HEK293 (cell line): ENCODE measurements around the gene PRIMPOL.

Experiments used
- PRDM10 ChIP-seq: fragments of 450-650 bp; formaldehyde crosslinking; IDR thresholded peaks from 2 replicates; pipeline ENCODE4 v1.5.1; 2016; ENCODE audit warnings: missing biosample characterization, missing genetic modification characterization
- SETDB1 ChIP-seq: IDR thresholded peaks from one replicate; pipeline ENCODE4 v1.6.1; 2017; ENCODE audit warnings: mild to moderate bottlenecking, low read length, moderate library complexity, mixed read lengths; ENCODE audit not compliant: insufficient read length
- SP7 ChIP-seq: fragments of 450-650 bp; formaldehyde crosslinking; IDR thresholded peaks from 2 replicates; pipeline ENCODE4 v1.5.1; 2016; ENCODE audit warnings: missing biosample characterization, missing genetic modification characterization
- ZBTB21 ChIP-seq: fragments of 450-650 bp; formaldehyde crosslinking; IDR thresholded peaks from 2 replicates; pipeline ENCODE4 v1.5.1; 2017; ENCODE audit warnings: missing biosample characterization, missing genetic modification characterization
- ZBTB7A ChIP-seq: fragments of 450-650 bp; formaldehyde crosslinking; IDR thresholded peaks from 2 replicates; pipeline ENCODE4 v1.5.1; 2016; ENCODE audit warnings: low read depth, missing biosample characterization, missing genetic modification characterization
- ZBTB8A ChIP-seq: fragments of 450-650 bp; formaldehyde crosslinking; IDR thresholded peaks from 2 replicates; pipeline ENCODE4 v1.5.1; 2016; ENCODE audit warnings: missing biosample characterization, missing genetic modification characterization
- ZNF114 ChIP-seq: fragments of 450-650 bp; formaldehyde crosslinking; IDR thresholded peaks from 2 replicates; pipeline ENCODE4 v1.5.0; 2017; ENCODE audit warnings: missing biosample characterization, missing genetic modification characterization
- ZNF121 ChIP-seq: fragments of 450-650 bp; formaldehyde crosslinking; IDR thresholded peaks from 2 replicates; pipeline ENCODE4 v1.5.1; 2016; ENCODE audit warnings: missing biosample characterization, missing genetic modification characterization
- ZNF133 ChIP-seq: fragments of 450-650 bp; formaldehyde crosslinking; IDR thresholded peaks from 2 replicates; pipeline ENCODE4 v1.5.1; 2016; ENCODE audit warnings: missing biosample characterization, missing genetic modification characterization
- ZNF169 ChIP-seq: fragments of 450-650 bp; formaldehyde crosslinking; IDR thresholded peaks from 2 replicates; pipeline ENCODE4 v1.5.1; 2016; ENCODE audit warnings: missing biosample characterization, missing genetic modification characterization
- ZNF292 ChIP-seq: fragments of 450-650 bp; formaldehyde crosslinking; IDR thresholded peaks from 2 replicates; pipeline ENCODE4 v1.5.1; 2016; ENCODE audit warnings: low read depth, missing biosample characterization, missing genetic modification characterization, borderline replicate concordance
- ZNF350 ChIP-seq: fragments of 450-650 bp; formaldehyde crosslinking; IDR thresholded peaks from 2 replicates; pipeline ENCODE4 v1.5.0; 2017; ENCODE audit warnings: missing biosample characterization, mild to moderate bottlenecking, missing genetic modification characterization
- ZNF423 ChIP-seq: fragments of 450-650 bp; formaldehyde crosslinking; IDR thresholded peaks from 2 replicates; pipeline ENCODE4 v1.5.1; 2016; ENCODE audit warnings: missing biosample characterization, missing genetic modification characterization
- ZNF433 ChIP-seq: fragments of 450-650 bp; formaldehyde crosslinking; IDR thresholded peaks from 2 replicates; pipeline ENCODE4 v1.5.1; 2016; ENCODE audit warnings: missing biosample characterization, missing genetic modification characterization, low read depth
- ZNF488 ChIP-seq: fragments of 450-650 bp; formaldehyde crosslinking; IDR thresholded peaks from 2 replicates; pipeline ENCODE4 v1.5.1; 2016; ENCODE audit warnings: missing biosample characterization, missing genetic modification characterization
- ZNF544 ChIP-seq: fragments of 450-650 bp; formaldehyde crosslinking; IDR thresholded peaks from 2 replicates; pipeline ENCODE4 v1.5.0; 2017; ENCODE audit warnings: missing biosample characterization, missing genetic modification characterization
- ZNF600 ChIP-seq: fragments of 450-650 bp; formaldehyde crosslinking; IDR thresholded peaks from 2 replicates; pipeline ENCODE4 v1.5.1; 2016; ENCODE audit warnings: missing biosample characterization, missing genetic modification characterization
- ZNF621 ChIP-seq: fragments of 450-650 bp; formaldehyde crosslinking; IDR thresholded peaks from 2 replicates; pipeline ENCODE4 v1.5.1; 2017; ENCODE audit warnings: missing biosample characterization, missing genetic modification characterization
- ZNF626 ChIP-seq: fragments of 450-650 bp; sonication (Bioruptor Pico); formaldehyde crosslinking; IDR thresholded peaks from 2 replicates; pipeline ENCODE4 v1.5.1; 2018; ENCODE audit warnings: missing biosample characterization, missing genetic modification characterization, inconsistent platforms
- ZNF639 ChIP-seq: fragments of 450-650 bp; formaldehyde crosslinking; IDR thresholded peaks from 2 replicates; pipeline ENCODE4 v1.5.1; 2016; ENCODE audit warnings: missing biosample characterization, missing genetic modification characterization
- ZNF658 ChIP-seq: fragments of 450-650 bp; formaldehyde crosslinking; IDR thresholded peaks from 2 replicates; pipeline ENCODE4; 2016; ENCODE audit warnings: missing biosample characterization, missing genetic modification characterization
- ZNF677 ChIP-seq: fragments of 450-650 bp; IDR thresholded peaks from 2 replicates; pipeline ENCODE4 v1.5.0; 2018; ENCODE audit warnings: missing biosample characterization, mild to moderate bottlenecking, missing genetic modification characterization, moderate library complexity
- ZNF707 ChIP-seq: fragments of 450-650 bp; formaldehyde crosslinking; IDR thresholded peaks from 2 replicates; pipeline ENCODE4 v1.5.1; 2016; ENCODE audit warnings: missing biosample characterization, missing genetic modification characterization
- ZNF747 ChIP-seq: fragments of 450-650 bp; formaldehyde crosslinking; IDR thresholded peaks from 2 replicates; pipeline ENCODE4 v1.5.1; 2016; ENCODE audit warnings: missing biosample characterization, missing genetic modification characterization
- ZNF792 ChIP-seq: fragments of 450-650 bp; formaldehyde crosslinking; IDR thresholded peaks from 2 replicates; pipeline ENCODE4 v1.5.1; 2016; ENCODE audit warnings: missing biosample characterization, missing genetic modification characterization
- ZNF843 ChIP-seq: fragments of 450-650 bp; formaldehyde crosslinking; IDR thresholded peaks from 2 replicates; pipeline ENCODE4 v1.5.1; 2016; ENCODE audit warnings: missing biosample characterization, missing genetic modification characterization
- ZSCAN16 ChIP-seq: fragments of 450-650 bp; formaldehyde crosslinking; IDR thresholded peaks from 2 replicates; pipeline ENCODE4 v1.5.1; 2016; ENCODE audit warnings: missing biosample characterization, missing genetic modification characterization
- TF ChIP-seq, protein P1 (sequence below): fragments of 450-650 bp; formaldehyde crosslinking; IDR thresholded peaks from 2 replicates; pipeline ENCODE4 v1.5.1; 2017; ENCODE audit warnings: missing biosample characterization, mild to moderate bottlenecking, missing genetic modification characterization, moderate library complexity
- TF ChIP-seq, protein P2 (sequence below): fragments of 450-650 bp; formaldehyde crosslinking; IDR thresholded peaks from 2 replicates; pipeline ENCODE4 v1.5.1; 2016; ENCODE audit warnings: missing biosample characterization, missing genetic modification characterization, low read depth
- TF ChIP-seq, protein P3 (sequence below): IDR thresholded peaks from 2 replicates; pipeline ENCODE4 v1.6.1; 2011; ENCODE audit warnings: mild to moderate bottlenecking, low read depth, low read length, borderline replicate concordance

The PRIMPOL gene

GRCh38 chr4:184733654-184734524 lies 84.4 kb downstream of the PRIMPOL start, which contains the start of gene CENPU (continued):
- peak; percentile 90 for TF ChIP-seq ZNF639
- TF ChIP-seq ZNF423 (tag by site-specific recombination), result no peak
- no peak for TF ChIP-seq ZNF707 (tag by site-specific recombination)
- no peak for TF ChIP-seq ZNF621 (tag by site-specific recombination)
- no peak for TF ChIP-seq ZSCAN16 (tag by site-specific recombination)
- TF ChIP-seq ZBTB8A (tag by site-specific recombination), result peak; percentile 73
- TF ChIP-seq ZNF433, result no peak
- peak; percentile 68 for TF ChIP-seq ZNF600 (tag by site-specific recombination)
- peak; percentile 91 for TF ChIP-seq SP7 (tag by site-specific recombination)
- TF ChIP-seq ZNF677 (tag by site-specific recombination), result peak; percentile 85
- peak; percentile 51; the same call in 1 of the 2 replicates for TF ChIP-seq ZBTB21 (tag by site-specific recombination)
- no peak for TF ChIP-seq ZNF792 (tag by site-specific recombination)
- TF ChIP-seq, protein P1, sequence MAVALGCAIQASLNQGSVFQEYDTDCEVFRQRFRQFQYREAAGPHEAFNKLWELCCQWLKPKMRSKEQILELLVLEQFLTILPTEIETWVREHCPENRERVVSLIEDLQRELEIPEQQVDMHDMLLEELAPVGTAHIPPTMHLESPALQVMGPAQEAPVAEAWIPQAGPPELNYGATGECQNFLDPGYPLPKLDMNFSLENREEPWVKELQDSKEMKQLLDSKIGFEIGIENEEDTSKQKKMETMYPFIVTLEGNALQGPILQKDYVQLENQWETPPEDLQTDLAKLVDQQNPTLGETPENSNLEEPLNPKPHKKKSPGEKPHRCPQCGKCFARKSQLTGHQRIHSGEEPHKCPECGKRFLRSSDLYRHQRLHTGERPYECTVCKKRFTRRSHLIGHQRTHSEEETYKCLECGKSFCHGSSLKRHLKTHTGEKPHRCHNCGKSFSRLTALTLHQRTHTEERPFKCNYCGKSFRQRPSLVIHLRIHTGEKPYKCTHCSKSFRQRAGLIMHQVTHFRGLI (tag by site-specific recombination), result no peak
- no peak for TF ChIP-seq ZNF114 (tag by site-specific recombination)
- TF ChIP-seq ZNF133, result peak; percentile 27; the same call in 1 of the 2 replicates
- TF ChIP-seq ZNF658, result no peak
- peak; percentile 83 for TF ChIP-seq ZNF843 (tag by site-specific recombination)
- TF ChIP-seq ZNF121 (tag by site-specific recombination), result no peak
- TF ChIP-seq ZNF747 (tag by site-specific recombination), result no peak
- TF ChIP-seq ZNF169, result no peak
- TF ChIP-seq ZNF350 (tag by site-specific recombination), result no peak
- no peak; the same call in 1 of the 2 replicates for TF ChIP-seq ZBTB7A
- no peak for TF ChIP-seq ZNF488
- TF ChIP-seq, protein P2, sequence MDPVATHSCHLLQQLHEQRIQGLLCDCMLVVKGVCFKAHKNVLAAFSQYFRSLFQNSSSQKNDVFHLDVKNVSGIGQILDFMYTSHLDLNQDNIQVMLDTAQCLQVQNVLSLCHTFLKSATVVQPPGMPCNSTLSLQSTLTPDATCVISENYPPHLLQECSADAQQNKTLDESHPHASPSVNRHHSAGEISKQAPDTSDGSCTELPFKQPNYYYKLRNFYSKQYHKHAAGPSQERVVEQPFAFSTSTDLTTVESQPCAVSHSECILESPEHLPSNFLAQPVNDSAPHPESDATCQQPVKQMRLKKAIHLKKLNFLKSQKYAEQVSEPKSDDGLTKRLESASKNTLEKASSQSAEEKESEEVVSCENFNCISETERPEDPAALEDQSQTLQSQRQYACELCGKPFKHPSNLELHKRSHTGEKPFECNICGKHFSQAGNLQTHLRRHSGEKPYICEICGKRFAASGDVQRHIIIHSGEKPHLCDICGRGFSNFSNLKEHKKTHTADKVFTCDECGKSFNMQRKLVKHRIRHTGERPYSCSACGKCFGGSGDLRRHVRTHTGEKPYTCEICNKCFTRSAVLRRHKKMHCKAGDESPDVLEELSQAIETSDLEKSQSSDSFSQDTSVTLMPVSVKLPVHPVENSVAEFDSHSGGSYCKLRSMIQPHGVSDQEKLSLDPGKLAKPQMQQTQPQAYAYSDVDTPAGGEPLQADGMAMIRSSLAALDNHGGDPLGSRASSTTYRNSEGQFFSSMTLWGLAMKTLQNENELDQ (tag by site-specific recombination), result no peak
- peak; percentile 12; the same call in 1 of the 2 replicates for TF ChIP-seq PRDM10 (tag by site-specific recombination)
- TF ChIP-seq, protein P3, sequence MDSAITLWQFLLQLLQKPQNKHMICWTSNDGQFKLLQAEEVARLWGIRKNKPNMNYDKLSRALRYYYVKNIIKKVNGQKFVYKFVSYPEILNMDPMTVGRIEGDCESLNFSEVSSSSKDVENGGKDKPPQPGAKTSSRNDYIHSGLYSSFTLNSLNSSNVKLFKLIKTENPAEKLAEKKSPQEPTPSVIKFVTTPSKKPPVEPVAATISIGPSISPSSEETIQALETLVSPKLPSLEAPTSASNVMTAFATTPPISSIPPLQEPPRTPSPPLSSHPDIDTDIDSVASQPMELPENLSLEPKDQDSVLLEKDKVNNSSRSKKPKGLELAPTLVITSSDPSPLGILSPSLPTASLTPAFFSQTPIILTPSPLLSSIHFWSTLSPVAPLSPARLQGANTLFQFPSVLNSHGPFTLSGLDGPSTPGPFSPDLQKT, result no peak
- TF ChIP-seq ZNF292, result no peak
- no peak for TF ChIP-seq SETDB1
- TF ChIP-seq ZNF626 (tag by site-specific recombination), result no peak
- no peak for TF ChIP-seq ZNF544 (tag by site-specific recombination)
